Tibial nerve (tissue), 4 donors: ENCODE data around the gene SMARCA4. TPM values are rescaled to one million over a fixed set of nuclear protein-coding genes. Genes with fewer than 3 reads are reported as not detected.

Experiments
- DNase-seq, 2 donors: peaks; one replicate each; pipeline ENCODE4 v3.0.0-alpha.2; 2019; ENCODE audit warnings: low spot score in 2 of 2
- H3K27ac ChIP-seq, 4 donors: fragments of 200-600 bp; sonication (generic) in 3 of 4; one replicate each; pipeline ENCODE4 v1.5.1; 2017 to 2019; ENCODE audit warnings: mild to moderate bottlenecking in 1 of 4
- H3K27me3 ChIP-seq, 2 donors: fragments of 200-600 bp; sonication (generic) in 1 of 2; one replicate each; pipeline versions ENCODE4 v1.5.1 to v1.6.0; 2017 to 2019
- H3K36me3 ChIP-seq, 3 donors: fragments of 200-600 bp; sonication (generic); one replicate each; pipeline ENCODE4 v1.5.1; 2018 to 2019
- H3K4me1 ChIP-seq, 4 donors: fragments of 200-600 bp; sonication (generic) in 3 of 4; one replicate each; pipeline ENCODE4 v1.5.1; 2017 to 2019
- H3K4me3 ChIP-seq, 4 donors: fragments of 200-600 bp; sonication (generic) in 3 of 4; one replicate each; pipeline ENCODE4 v1.5.1; 2017 to 2019; ENCODE audit warnings: mild to moderate bottlenecking in 1 of 4, moderate library complexity in 1 of 4
- H3K9me3 ChIP-seq, 4 donors: fragments of 200-600 bp; sonication (generic) in 3 of 4; one replicate each; pipeline ENCODE4 v1.5.1; 2017 to 2019
- EP300 ChIP-seq, 2 donors: sonication (generic); formaldehyde crosslinking; IDR thresholded peaks; one replicate each; pipeline ENCODE4 v1.6.1; 2017; ENCODE audit warnings: antibody characterized with exemption in 2 of 2, mild to moderate bottlenecking in 1 of 2
- POLR2A ChIP-seq, 2 donors: fragments of 450-650 bp; IDR thresholded peaks; one replicate each; pipeline ENCODE4 v1.6.1; 2017; ENCODE audit warnings: antibody characterized with exemption in 2 of 2, mild to moderate bottlenecking in 2 of 2, moderate library complexity in 2 of 2
- WGBS, 2 donors: methylation state at CpG; one replicate each; pipeline ENCODE4 v1.1.5; 2018; 5-methylcytosine and 5-hydroxymethylcytosine counted together
- total RNA-seq, 4 donors: library from RNA; depleted of rRNA; stranded (reverse); fragments of >200 nt; gene quantifications; one replicate each; pipeline ENCODE4 v1.1.0, GENCODE V29; 2016
- TF ChIP-seq, protein P1 (sequence below), 5 experiments: fragments of 200-600 bp in 3 of 5; fragments of 450-650 bp in 2 of 5; sonication (generic) in 3 of 5; IDR thresholded peaks; one replicate each; pipeline ENCODE4 v1.5.1; 2016 to 2019; ENCODE audit warnings: antibody characterized with exemption in 5 of 5, mild to moderate bottlenecking in 3 of 5, moderate library complexity in 2 of 5

SMARCA4 gene
- total RNA-seq, 4 donors from 2014 or later = 54.2 to 122 (median 73.9) TPM

GRCh38 chr19:10971107-10971726, 10.4 kb downstream of the SMARCA4 start:
- no peak for DNase-seq
- H3K4me1 ChIP-seq = peaks cover 0 to 33% (median 15%) of the 10 kb centered on the region in 4 donors
- H3K27me3 ChIP-seq = no peaks in the 10 kb centered on the region
- no peak overlapping the region for H3K4me3 ChIP-seq
- 81 to 94% methylated on average over 8 of the region's 8 CpGs for WGBS, 2 donors
- peaks cover 0 to 4% (median 0%) of the 10 kb centered on the region in 3 donors for H3K36me3 ChIP-seq
- H3K9me3 ChIP-seq = no peaks in the 10 kb centered on the region
- TF ChIP-seq POLR2A (IDR thresholded peaks at IDR 0.05) = no peak
- TF ChIP-seq EP300 (IDR thresholded peaks at IDR 0.05) = no peak
- TF ChIP-seq, protein P1, sequence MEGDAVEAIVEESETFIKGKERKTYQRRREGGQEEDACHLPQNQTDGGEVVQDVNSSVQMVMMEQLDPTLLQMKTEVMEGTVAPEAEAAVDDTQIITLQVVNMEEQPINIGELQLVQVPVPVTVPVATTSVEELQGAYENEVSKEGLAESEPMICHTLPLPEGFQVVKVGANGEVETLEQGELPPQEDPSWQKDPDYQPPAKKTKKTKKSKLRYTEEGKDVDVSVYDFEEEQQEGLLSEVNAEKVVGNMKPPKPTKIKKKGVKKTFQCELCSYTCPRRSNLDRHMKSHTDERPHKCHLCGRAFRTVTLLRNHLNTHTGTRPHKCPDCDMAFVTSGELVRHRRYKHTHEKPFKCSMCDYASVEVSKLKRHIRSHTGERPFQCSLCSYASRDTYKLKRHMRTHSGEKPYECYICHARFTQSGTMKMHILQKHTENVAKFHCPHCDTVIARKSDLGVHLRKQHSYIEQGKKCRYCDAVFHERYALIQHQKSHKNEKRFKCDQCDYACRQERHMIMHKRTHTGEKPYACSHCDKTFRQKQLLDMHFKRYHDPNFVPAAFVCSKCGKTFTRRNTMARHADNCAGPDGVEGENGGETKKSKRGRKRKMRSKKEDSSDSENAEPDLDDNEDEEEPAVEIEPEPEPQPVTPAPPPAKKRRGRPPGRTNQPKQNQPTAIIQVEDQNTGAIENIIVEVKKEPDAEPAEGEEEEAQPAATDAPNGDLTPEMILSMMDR (IDR thresholded peaks at IDR 0.05) = no peak
- H3K27ac ChIP-seq = no peak overlapping the region

DNA sequence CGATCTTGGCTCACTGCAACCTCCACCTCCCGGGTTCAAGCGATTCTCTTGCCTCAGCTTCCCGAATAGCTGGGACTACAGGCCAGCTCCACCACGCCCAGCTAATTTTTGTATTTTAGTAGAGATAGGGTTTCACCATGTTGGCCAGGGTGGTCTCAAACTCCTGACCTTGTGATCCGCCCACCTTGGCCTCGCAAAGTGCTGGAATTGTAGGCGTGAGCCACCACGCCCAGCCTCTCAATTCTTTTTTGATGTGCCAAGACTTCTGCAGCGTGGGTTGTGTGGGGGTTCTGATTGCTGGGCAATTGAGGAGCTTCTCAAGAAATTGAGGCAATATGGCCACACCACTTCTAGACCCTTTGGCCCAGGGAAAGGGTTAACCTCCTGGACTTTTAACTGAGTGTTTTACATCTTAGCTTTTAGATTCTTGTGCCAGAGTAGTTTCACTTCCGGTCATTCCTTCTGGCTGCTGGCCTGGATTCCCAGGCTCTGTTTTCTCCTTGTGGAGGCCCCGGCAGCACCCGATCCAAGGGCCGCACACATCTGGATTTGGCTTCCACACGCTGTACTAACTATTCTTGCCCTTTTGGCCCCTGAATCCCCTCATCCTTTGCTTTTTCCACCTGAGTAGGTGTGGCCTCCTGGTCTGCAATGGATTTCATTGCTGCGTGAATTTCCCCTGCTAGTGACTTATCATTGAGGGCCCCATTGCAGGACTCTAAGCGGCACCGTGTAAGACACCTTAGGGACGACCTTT, 14.7 kb downstream of the SMARCA4 start:
- 36 to 39% methylated on average over 19 of the region's 19 CpGs for WGBS, 2 donors
- Histone ChIP-seq H3K9me3 (no peaks in the 10 kb centered on the region), H3K27me3 (no peaks in the 10 kb centered on the region), H3K4me1 (peaks cover 0 to 39% (median 21%) of the 10 kb centered on the region in 4 donors), H3K27ac (peak overlapping the region; percentile 4 to 78 (median 68)), H3K36me3 (peaks cover 0 to 4% (median 0%) of the 10 kb centered on the region in 3 donors), H3K4me3 (peak overlapping the region in 1 of 4 donors; percentile 13)
- DNase-seq = peak in 1 of 2 donors; percentile 48
- TF ChIP-seq EP300 (IDR thresholded peaks at IDR 0.05) (no peak), POLR2A (IDR thresholded peaks at IDR 0.05) (no peak)
- TF ChIP-seq, protein P1 (IDR thresholded peaks at IDR 0.05) = no peak

DNA sequence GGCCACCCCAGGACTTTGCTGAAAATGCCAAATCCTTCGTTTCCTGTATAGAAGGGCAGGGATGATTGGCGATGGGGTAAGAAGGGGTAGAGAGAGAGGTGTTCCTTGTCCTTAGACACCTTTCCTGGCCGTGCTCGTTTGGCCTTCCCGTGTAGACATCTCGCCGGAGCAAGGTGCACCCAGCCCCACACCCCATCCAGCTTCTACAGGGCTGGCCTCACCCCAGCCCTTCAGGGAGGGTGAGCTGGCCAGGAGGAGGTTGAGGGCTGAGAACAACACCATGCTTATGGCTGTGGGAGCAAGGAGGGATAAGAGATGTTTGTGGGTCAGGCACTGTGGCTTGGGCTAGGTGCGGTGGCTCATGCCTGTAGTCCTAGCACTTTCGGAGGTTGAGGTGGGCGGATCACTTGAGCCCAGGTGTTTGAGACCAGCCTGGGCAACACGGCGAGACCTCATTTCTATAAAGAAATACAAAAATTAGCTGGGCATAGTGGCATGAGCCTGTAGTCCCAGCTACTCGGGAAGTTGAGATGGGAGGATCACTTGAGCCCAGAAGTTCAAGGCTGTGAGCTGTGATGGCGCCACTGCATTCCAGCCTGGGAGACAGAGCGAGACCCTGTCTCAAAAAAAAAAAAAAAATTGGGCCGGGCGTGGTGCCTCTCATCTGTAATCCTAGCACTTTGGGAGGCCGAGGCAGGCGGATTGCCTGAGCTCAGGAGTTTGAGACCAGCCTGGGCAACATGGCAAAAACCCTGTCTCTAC, 15.5 kb downstream of the SMARCA4 start:
- no peak for DNase-seq
- TF ChIP-seq POLR2A (IDR thresholded peaks at IDR 0.05) (no peak), EP300 (IDR thresholded peaks at IDR 0.05) (no peak)
- TF ChIP-seq, protein P1 (IDR thresholded peaks at IDR 0.05) = no peak
- Histone ChIP-seq H3K27ac (peak overlapping the region; percentile 4 to 78 (median 68)), H3K9me3 (no peaks in the 10 kb centered on the region), H3K36me3 (peaks cover 0 to 4% (median 0%) of the 10 kb centered on the region in 3 donors), H3K27me3 (no peaks in the 10 kb centered on the region), H3K4me1 (peaks cover 0 to 37% (median 21%) of the 10 kb centered on the region in 4 donors), H3K4me3 (peak overlapping the region in 1 of 4 donors; percentile 13)
- WGBS, 2 donors = 56 to 62% methylated on average over 19 of the region's 19 CpGs

DNA sequence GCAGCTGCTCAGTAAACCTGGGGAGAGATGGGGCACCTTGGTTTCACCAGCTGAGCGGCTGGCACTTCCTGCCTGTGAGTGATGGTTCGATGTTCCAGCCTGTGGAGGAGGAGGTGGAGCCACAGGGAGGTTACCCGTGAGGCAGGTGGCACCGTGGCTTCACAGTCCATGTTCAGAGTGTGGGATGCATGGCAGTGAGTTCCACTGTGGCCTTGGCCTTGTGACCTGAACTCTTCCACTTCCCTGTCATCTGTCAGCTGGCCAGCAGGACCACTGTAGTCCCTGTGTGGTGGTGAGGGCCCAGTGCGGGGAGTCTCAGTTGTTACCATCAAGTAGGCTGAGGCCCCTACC, 16.9 kb downstream of the SMARCA4 start:
- Histone ChIP-seq H3K9me3 (no peaks in the 10 kb centered on the region), H3K27ac (no peak overlapping the region), H3K36me3 (peaks cover 0 to 2% (median 0%) of the 10 kb centered on the region in 3 donors), H3K4me1 (peaks cover 0 to 37% (median 21%) of the 10 kb centered on the region in 4 donors), H3K27me3 (no peaks in the 10 kb centered on the region), H3K4me3 (no peak overlapping the region)
- no peak for DNase-seq
- TF ChIP-seq POLR2A (IDR thresholded peaks at IDR 0.05) (no peak), EP300 (IDR thresholded peaks at IDR 0.05) (no peak)
- TF ChIP-seq, protein P1 (IDR thresholded peaks at IDR 0.05) = no peak
- WGBS, 2 donors = 87 to 91% methylated on average over 5 of the region's 5 CpGs
